GM19238 (cell line): ENCODE measurements around the gene INS.

Source experiments
- DNase-seq: peaks from one replicate; pipeline ENCODE4 v3.0.0; 2011; ENCODE audit warnings: low spot score; ENCODE audit not compliant: insufficient read length

INS gene

DNA sequence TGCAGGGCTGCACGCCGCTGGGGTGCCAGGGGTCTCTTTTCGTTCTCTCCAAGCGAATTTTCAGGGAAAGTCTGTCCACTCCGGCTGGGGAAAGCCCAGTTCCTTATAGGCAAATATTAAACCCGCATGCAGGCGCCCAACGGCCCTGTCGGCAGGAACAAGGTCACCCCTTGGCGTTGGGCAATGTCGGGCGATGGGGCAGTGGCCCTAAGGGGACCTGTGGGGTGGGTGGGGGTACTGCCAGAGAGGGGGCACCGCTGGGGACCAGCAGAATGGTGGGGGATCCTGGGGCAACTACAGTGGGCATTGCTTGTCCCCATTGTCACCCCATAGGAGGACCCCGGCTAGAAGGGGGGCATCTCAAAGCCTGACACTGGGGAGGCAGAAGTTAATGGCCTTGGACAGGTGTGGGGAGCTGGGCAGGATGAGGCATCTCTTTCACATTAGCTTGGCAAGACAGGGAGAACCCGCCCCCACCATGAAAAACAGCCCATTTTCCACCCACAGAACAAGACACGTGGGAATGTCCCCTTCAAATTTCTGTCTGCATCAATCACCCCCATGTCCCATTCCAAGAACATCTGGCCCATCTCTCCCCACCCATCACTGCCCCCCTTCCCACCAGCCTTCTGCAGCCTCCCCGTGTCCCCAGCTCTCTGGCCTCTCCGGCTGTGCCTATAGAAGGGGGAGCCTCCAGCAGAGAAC lies 16.3 kb downstream of the INS start:
- DNase-seq = no peak

DNA sequence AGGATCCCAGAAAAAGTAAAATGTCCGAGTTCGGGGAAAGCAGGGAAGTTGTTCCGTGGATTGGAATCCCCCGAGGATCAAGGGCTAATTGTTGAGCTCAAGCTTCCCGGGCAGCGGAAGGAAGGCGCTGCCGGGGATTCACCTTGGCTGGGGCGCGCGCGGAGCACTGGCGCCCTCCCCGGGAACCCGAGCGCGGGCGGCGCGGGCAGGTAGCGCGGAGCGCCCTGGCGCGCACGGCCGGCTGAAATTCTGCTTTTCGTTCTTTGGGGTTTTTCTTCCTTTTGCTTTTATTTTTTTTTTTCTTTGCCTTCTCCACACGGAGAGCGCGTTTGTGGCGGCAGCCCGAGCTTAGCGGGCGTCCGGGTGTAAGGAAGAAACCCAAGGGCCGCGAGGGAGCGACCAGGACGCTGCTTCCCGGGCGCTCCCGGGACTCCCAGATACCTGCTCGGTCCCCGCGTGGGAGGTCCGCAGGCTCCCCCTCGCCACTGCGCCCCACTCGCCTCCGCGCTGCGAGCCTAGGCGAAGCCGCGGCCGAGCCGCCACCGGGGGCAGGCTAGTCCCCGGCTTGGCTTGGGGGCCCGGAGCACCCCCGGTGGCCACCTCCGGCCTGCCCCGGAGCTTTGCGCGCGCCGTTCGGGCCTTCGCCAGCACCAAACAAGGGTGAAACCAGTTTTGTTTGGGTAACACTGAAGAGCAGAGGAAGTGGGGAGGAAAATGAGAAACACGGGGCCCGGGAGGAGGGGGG lies 17.0 kb downstream of the INS start:
- no peak for DNase-seq

DNA sequence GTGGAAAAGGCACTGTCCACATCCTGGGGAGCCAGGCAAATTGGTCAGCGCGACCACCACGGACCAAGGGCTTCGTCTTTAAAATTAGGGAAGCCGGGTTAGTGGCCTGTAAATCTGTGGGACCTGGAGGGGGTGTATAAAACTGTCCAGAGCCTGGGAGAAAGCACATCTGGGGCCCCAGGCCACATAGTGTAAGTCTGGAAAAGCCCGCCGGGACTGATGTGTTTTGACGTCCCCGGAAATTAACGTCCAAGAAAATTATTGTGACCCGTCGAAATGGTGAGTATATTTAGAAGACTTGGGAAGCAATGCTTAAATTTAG lies 17.6 kb downstream of the INS start:
- no peak for DNase-seq

DNA sequence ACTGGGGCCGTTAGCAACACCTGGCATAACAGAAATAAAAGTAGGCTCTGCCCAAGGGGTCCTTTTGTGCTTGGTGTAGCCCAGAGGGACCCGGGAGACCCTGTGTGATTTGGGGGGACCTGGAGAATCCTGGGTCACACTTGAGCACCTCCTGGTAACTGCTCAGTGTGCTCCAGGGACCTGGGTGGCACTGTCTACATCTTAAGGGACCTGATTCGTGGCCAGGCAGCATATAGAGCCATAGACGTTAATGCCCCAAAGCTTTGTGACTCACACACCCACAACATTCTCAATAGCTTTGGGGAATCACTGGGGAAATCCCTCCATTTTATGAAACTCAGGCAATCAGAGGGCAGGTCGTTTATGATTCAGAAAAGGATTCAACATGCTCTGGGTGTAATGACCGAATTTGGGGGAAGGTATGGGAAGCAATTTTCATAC lies 18.2 kb downstream of the INS start:
- DNase-seq = no peak

DNA sequence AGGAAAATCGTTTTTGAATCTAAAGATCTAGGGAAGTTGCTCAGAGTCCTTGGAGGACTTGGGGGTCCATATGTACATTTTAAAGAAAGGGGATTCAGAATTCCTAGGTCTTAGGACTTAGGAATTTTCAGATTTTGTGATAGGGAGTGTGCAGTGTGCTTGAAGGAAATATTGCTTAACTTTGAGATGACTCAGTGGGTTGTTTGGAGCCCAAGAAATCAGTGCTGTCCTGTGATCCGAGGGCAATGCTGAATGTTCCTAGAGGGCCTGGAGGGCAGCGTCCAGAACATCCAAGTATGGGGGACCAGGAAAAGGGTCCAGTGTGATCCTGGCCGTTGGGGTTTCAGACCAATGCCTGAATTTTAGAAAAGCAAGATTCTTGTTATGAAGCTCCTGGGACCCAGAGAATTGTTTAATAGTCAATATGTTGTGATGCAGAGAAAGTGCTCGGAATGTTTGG lies 18.7 kb downstream of the INS start:
- no peak for DNase-seq

DNA sequence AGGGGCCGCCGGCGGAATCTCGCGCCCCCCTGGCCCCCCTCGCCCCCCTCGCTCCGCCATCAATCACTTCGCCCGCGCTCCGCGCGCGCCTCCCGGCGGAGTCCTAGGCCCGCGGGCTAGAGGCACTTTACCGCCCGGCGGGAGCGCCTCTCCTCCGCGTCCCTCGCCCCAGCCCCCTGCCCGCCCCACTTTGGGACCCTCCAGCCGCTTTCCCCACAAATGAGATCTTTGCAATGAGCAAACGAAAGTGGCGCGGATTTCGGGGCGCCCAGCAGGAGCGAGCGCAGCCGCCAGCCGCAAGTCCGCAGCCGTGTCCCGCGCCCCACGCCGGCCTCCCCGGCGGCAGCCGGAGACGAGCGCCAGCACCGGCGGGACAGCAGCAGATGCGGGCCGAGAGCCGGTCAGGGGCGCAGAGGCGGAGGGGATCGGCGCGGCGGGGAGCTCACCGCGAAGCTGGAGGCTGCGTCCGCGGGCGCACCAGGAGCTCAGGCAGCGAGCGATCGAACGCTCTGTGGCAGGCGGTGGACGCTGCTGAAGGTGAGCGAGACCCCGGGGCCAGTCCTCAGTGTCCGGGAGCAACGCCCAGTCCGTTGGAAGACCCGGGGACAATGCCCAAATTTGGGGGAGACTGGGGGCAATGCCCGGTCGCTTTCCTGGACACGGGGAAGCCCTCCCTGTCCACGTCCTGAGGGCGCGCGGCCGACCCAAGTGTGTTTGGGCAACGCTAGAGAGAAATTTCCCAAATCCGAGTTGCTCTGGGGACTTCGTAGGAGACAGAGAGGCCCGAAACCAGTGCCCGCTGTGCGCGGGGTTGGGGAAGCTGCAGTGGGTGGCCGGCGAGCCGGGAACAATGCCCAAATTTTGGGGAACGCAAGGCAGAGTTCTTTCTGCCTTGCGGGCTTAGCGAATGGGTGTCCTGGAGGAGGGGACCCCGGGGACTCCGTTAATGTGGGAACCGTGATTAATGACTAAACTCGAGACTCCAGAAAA lies 20.3 kb downstream of the INS start:
- DNase-seq = no peak

DNA sequence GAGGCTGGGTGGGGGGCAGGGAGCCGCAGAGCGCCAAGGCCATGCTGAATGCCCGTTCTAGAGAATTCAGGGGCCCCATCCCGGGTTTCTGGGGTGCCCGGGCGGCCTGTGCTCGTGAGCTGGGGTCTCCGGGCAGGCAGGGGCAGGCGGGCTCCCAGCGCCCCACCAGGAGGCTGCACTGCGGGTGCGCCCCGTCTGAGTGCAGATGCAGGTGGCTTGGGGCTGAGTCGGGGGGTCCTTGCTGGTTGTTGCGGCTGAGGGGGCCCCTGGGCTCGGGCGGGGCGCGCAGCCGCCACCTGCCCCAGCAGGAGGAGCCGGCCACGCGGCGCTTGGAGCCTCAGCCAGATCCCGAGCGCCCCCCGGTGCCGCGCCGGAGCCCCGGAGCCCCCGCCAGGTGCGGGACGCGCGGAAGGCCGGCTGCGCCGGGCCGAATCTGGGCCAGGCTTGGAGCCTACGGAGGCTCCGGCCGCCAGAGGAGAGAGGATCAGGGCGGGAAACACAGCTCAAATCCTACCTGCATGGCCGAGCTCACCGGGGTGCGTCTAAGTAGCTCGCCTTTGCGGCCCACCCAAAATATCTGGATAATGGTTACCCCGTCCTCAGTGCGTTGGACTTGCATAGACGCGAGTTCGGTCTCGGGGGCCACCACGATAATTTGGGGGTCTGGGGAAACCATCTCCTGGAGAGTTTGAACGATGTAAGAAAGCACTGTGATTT lies 21.2 kb downstream of the INS start:
- no peak for DNase-seq

DNA sequence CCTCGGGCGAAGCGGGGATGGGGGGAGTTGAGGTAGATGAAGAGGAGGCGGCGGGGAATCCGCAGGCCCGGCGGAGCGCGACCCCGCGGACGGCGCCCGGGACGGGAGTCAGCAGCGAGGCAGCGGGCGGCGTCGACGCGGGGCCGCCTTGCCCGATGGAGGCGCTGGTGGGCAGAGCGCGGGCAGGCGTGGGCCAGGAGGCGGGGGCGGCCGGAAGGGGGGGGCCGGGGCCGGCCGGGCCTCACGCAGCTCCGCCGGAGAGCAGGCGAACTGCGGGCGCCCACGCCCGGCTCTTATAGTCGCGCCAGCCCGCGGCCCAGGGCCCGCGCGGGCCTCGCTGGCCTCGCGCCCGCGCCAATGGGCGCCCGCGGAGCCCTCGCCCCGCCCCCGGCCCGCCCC lies 21.9 kb downstream of the INS start, which contains the start of gene IGF2:
Gene IGF2, minus strand, starts transcription at position 267 of the 399 bp plus-strand sequence. CDS start 3,866 bp downstream, outside the sequence.
- DNase-seq = no peak

DNA sequence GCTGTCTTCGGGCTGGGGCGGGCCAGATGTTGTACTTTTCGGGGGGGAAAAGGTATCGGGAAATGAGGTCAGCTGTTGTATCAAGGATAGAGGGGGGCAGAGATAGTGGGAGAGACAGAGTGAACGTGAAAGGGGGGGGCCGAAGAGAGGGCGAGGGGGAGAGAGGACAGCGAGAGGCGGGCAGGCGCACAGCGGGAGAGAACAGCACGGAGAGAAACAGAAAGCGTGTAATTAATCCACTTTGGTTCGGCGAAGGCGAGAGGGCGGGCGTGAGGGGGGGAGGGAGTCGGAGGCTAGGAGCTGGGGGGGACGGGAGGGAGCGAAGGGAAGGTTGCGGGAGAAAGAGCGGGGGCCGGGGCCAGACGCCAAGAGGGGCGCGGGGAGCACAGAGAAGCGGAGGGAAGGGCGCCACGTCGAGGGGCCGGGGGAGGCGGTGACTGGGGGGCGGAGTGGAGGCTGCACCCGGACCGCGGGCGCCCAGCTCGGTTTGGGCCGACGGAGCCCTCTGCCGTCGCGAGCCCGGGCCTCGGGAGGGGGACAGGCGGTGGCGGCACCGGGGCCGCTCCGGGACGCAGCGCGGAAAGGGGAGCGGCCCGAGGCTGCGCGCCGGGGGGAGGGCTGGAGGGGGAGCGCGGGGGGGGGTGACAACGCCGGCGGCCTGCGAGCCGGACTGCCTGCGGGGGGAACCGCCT lies 22.4 kb downstream of the INS start:
- no peak for DNase-seq

DNA sequence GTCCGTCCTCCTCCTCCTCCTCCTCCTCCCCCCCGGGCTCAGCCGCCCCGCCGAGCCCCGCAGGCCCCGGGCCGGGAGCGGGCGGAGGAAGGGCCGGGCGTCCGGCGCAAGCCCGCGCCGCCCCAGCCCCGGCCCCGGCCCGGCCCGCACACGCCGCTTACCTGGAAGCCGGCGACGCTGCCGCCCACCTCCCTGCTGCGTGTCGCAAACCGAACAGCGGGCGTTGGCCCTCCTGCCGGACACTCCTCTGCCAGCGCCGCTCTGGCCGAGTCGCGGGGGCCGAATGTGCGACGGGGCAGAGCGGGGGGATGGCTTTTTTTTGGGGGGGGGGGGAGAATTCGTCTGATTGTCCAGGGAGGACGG lies 23.0 kb downstream of the INS start:
- DNase-seq = no peak

DNA sequence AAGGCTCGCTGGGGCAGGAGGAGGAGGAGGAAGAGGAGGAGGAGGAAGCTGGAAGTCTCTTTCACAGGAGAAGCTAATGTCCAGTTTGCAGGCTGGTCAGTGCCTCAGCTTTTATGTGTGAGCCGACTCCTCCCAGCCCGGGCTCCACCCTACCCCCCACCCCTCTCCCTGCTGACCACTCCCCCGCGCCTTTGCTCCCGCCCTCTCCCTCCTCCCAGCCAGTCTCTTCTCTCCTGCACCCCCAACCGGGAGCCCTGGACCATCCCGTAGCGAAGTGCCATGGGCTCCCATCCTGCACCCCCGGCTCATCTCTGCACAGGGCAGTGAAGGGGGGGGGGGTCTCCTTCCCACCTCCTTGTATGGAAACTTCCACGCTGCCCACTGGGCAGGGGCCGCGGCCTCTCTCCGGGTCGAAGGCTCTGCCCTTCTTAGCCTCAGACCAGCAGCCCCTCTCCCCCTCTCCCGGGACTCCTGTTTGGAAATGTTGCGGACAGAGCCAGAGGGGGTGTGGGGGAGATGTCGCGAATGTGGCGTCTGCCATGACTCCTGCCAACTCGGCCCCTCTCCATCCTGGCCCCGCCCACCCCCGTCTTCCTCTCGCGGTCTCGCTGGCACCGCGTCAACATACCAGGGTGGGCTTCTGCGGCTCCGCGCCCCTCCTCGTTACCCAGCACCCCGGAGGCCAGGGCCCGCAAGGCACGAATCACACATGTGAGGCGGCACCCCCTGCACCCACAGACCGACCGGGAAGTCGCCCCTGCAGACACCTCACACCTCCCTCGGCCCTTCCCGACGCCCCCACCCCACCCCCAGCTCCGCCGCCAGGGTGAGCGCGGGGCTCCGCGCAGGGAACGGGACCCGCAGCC lies 23.6 kb downstream of the INS start:
- no peak for DNase-seq

DNA sequence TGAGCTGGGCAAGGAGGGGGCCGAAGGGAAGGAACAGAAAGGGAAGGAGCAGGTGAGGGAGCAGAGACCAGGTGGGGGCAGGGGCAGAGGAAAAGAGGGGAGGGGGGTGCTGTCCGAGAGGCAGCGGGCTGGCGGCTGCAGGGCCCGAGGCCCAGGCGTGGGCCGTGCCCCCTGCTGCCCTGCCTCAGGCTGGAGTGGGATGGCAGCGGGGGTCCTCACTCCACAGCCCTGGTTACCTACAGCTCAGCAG lies 24.1 kb downstream of the INS start:
- no peak for DNase-seq

DNA sequence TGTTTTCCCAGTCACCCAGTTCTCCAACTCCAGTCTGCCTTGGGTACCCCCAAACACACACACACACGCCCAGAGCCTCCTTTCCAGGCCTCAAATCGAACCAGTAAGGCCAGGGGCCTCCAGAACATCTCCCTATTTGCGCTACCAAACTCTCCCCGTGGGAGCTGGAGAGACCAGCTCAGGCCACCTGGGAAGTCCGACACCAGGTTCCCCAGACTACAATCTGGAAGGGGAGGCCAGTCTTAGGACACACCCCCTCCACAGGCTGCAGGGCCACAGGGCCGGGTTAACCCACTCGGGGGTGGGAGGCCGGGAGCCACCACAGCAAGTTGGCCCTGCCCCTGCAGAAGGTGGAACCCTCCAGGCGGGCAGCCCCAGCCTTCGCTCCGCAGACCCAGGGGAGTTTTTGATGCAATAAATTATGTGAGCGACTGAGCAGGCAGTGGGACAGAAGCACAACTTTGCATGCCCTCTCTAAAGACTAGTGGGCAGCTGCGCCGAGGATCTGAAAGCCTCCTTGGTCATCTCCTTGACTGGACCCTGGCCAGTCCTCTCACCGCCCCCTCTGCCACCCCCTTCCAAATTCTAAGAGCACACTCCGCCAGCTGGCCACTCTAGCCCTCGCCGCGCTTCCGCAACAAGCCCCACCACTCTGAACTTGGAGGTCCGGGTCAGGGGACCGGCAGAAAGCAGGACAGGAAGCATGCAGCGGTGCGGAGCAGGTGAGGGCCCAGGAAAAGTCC lies 24.6 kb downstream of the INS start:
- no peak for DNase-seq

DNA sequence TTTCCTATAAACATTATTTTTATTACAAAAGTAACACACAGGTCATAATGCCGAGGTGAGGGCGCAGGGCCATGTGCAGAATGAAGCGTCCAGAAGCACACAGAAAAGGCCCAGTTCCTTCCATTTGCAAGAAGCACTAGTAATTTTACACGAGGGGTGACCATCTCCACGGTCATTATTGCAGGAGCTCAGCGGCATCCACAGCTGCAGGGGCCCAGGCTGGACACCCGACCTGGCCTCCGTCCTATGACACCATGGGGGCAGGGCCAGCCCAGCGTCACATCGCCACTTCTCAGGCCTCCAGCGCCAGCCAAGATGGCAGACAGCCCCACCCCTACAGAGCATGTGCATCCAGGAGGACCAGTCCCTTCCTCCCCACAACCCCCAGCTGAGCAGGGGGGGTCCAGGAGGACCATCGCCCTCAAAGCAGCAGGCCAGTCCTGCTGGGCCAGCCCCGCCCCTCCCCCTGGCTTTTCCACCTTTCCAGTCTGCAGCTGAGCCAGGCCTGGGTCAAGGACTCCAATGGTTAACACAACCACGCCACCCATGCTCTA lies 25.3 kb downstream of the INS start:
- DNase-seq = no peak

DNA sequence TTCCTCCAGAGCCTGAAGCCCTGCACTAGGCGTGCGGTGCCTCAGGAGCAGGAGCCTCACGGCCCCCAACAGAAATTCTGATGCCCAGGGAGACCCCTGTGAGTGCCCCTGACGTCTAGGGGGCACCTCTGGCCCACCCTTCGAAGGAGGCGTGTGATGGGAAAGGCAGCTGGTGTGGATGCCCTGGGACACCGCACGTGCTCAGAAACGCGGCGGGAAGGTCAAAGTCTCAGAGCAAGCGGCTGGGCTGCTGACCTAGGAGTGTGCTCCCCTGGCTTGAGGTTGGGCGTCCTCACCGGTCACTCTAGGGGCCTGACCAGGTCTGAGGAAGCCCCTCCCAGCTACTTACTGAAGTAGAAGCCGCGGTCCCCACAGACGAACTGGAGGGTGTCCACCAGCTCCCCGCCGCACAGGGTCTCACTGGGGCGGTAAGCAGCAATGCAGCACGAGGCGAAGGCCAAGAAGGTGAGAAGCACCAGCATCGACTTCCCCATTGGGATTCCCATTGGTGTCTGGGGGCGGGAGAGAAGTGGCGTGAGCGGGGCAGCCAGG lies 25.9 kb downstream of the INS start:
- DNase-seq = no peak

DNA sequence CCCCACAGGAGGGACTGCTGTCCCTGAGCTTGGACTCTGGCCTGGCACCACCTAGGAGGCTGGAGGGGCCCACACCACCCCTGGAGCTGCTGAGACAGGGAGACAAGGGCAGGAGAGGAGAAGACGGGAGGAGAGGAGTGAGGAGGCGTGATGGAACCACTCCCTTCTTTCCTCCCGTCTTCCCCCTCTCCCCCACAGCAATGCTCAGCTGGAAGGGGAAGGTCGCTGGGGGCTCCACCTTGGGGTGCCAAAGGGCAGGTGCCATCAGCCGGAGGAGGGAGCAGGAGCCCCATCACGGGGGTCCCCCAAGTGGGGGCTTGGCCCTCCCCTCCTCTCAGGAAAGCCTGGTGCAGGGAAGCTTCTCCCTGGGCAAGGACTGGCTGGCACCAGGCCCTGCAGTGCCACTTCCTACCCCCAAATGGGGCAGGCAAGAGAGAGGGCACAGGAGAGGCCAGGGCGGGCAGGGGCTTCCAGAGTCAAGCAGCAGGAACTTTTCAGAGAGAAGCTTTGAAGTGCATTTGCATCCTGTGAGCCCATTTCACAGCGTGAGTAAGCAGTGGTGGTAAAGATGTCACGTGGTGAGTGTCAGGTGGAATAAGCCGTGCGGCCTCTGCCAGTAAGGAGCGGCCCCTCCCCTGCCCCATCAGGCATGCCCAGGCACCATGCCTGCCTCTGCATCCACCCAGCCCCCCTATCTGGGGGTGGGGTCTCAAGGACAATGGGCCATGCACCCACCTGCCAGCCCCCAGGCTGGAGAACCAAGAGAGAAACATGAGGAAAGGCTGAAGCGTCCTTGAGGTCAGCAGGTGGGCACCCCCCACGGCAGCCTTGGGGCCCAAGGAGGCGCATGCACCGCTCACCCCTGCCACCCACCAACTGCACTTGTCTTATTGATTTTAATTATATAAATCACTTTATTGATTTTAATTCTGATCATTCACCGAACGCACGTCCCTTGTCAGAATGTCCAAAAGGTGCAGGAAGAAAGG lies 26.7 kb downstream of the INS start:
- no peak for DNase-seq

DNA sequence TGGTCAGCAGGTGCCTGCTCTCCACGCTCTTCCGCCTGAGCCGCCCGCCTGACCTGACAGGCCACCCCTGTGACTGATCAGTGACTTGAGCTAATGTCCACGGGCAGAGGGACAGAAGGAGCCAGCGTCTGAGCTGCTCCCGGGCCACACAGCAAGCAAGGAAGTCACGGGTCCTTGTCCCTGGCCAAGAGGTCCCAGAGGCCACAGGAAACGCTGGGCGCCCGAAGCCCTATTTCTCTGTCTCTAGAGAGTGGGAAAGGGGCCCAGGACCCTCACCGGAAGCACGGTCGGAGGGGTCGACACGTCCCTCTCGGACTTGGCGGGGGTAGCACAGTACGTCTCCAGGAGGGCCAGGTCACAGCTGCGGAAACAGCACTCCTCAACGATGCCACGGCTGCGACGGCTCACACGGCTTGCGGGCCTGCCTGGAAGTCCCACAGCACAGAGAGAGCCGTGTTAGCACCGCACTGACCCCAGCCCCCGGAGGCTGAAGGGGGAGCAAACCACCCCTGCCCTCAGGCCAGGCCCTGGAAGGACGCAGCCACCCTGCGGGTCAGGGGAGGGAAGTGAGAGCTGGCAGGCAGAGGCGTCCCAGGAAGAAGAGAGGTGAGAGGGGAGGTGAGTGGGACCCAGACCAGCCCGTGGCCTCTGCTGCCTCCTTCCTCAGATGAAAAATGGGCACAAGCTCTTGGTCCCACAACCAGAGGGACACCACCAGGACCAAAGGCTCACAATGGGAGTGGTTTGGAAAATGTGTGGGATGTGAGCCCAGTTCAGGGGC lies 27.6 kb downstream of the INS start:
- no peak for DNase-seq
